Trophoblast cell (in vitro differentiated cells and primary cell): ENCODE measurements around the gene MEF2D.

Experiments used
- DNase-seq, 2 donors: peaks; one replicate each; pipeline ENCODE4 v3.0.0-alpha.2; 2016
- H2AFZ ChIP-seq: 2 replicates; pipeline ENCODE4 v1.6.1; 2013; ENCODE audit warnings: low read length, moderate library complexity, mild to moderate bottlenecking; ENCODE audit not compliant: insufficient read depth, poor library complexity
- H2AK5ac ChIP-seq: 2 replicates; pipeline ENCODE4 v1.6.1; 2013; ENCODE audit warnings: mild to moderate bottlenecking, low read length
- H2BK120ac ChIP-seq: 2 replicates; pipeline ENCODE4 v1.6.1; 2013; ENCODE audit warnings: low read length, mild to moderate bottlenecking, moderate library complexity; ENCODE audit not compliant: insufficient read depth, poor library complexity
- H2BK12ac ChIP-seq: 2 replicates; pipeline ENCODE4 v1.6.1; 2013; ENCODE audit warnings: mild to moderate bottlenecking, low read length, moderate library complexity
- H2BK5ac ChIP-seq: 2 replicates; pipeline ENCODE4 v1.6.1; 2013; ENCODE audit warnings: low read length, low read depth, moderate library complexity, mild to moderate bottlenecking; ENCODE audit not compliant: poor library complexity
- H3K14ac ChIP-seq: 2 replicates; pipeline ENCODE4 v1.6.1; 2013; ENCODE audit warnings: mild to moderate bottlenecking, low read length
- H3K18ac ChIP-seq: 2 replicates; pipeline ENCODE4 v1.6.1; 2013; ENCODE audit warnings: mild to moderate bottlenecking, low read length
- H3K23ac ChIP-seq: 2 replicates; pipeline ENCODE4 v1.6.1; 2013; ENCODE audit warnings: low read length
- H3K27ac ChIP-seq: 2 replicates; pipeline ENCODE4 v1.5.1; 2013; ENCODE audit warnings: low read depth, mild to moderate bottlenecking, inconsistent platforms, low read length, moderate library complexity
- H3K27me3 ChIP-seq: 2 replicates; pipeline ENCODE4 v1.6.1; 2013; ENCODE audit warnings: inconsistent platforms, mild to moderate bottlenecking, low read length, moderate library complexity; ENCODE audit not compliant: insufficient read depth
- H3K36me3 ChIP-seq, 2 experiments: 1 replicate in 1 of 2; 2 replicates in 1 of 2; pipeline ENCODE4 v1.6.1; 2013; ENCODE audit warnings: low read length in 2 of 2, mild to moderate bottlenecking in 2 of 2, moderate library complexity in 1 of 2; ENCODE audit not compliant: insufficient read depth in 2 of 2, control insufficient read depth in 1 of 2
- H3K4ac ChIP-seq: 2 replicates; pipeline ENCODE4 v1.6.1; 2013; ENCODE audit warnings: low read depth, mild to moderate bottlenecking, low read length, moderate library complexity
- H3K4me1 ChIP-seq, 2 experiments: 1 replicate in 1 of 2; 2 replicates in 1 of 2; pipeline ENCODE4 v1.6.1; 2013; ENCODE audit warnings: low read length in 2 of 2, mild to moderate bottlenecking in 2 of 2, moderate library complexity in 1 of 2; ENCODE audit not compliant: insufficient read depth in 2 of 2, control insufficient read depth in 1 of 2
- H3K4me2 ChIP-seq: 2 replicates; pipeline ENCODE4 v1.6.1; 2013; ENCODE audit warnings: inconsistent platforms, mild to moderate bottlenecking, low read length, moderate library complexity
- H3K4me3 ChIP-seq: 2 replicates; pipeline ENCODE4 v1.5.1; 2013; ENCODE audit warnings: mild to moderate bottlenecking, low read depth, low read length, inconsistent platforms
- H3K79me1 ChIP-seq: one replicate; pipeline ENCODE4 v1.6.1; 2013; ENCODE audit warnings: low read length
- H3K79me2 ChIP-seq: 2 replicates; pipeline ENCODE4 v1.6.1; 2013; ENCODE audit warnings: low read length, mild to moderate bottlenecking; ENCODE audit not compliant: control insufficient read depth, insufficient read depth, poor library complexity
- H3K9ac ChIP-seq: 2 replicates; pipeline ENCODE4 v1.6.1; 2013; ENCODE audit warnings: mild to moderate bottlenecking, low read length
- H3K9me3 ChIP-seq: 2 replicates; pipeline ENCODE4 v1.6.1; 2013; ENCODE audit warnings: low read depth, mild to moderate bottlenecking, control low read depth, inconsistent platforms, low read length; ENCODE audit not compliant: insufficient read depth
- H4K12ac ChIP-seq: 2 replicates; pipeline ENCODE4 v1.6.1; 2013; ENCODE audit warnings: low read depth, mild to moderate bottlenecking, low read length, moderate library complexity
- H4K8ac ChIP-seq: 2 replicates; pipeline ENCODE4 v1.6.1; 2013; ENCODE audit warnings: low read depth, mild to moderate bottlenecking, low read length, moderate library complexity
- H4K91ac ChIP-seq: one replicate; pipeline ENCODE4 v1.6.1; 2013; ENCODE audit warnings: low read depth, mild to moderate bottlenecking, low read length, moderate library complexity
- WGBS: extraction: QIAGEN DNeasy Blood & Tissue Kit; methylation state at CpG from one replicate; pipeline ENCODE4 v1.1.7; 2013; ENCODE audit warnings: missing lambda C conversion rate; ENCODE audit not compliant: insufficient read length, insufficient coverage; ENCODE audit errors: extremely low coverage; 5-methylcytosine and 5-hydroxymethylcytosine counted together

Gene MEF2D

GRCh38 chr1:156423422-156424352 is 76.9 kb downstream of the MEF2D start:
- Histone ChIP-seq H2BK5ac (peak overlapping the region; percentile 66), H3K79me1 (peaks cover 29% of the 10 kb centered on the region), H3K9ac (no peak overlapping the region), H3K4me1 (peaks cover 27 to 40% of the 10 kb centered on the region in 2 experiments), H3K23ac (no peak overlapping the region), H4K91ac (peak overlapping the region; percentile 75), H3K4ac (peak overlapping the region; percentile 42), H3K36me3 (no peaks in the 10 kb centered on the region), H4K12ac (no peak overlapping the region), H2BK120ac (peak overlapping the region; percentile 80), H3K4me2 (peak overlapping the region; percentile 87), H3K79me2 (peaks cover 16% of the 10 kb centered on the region), H3K9me3 (peaks cover 2% of the 10 kb centered on the region), H2AK5ac (peak overlapping the region; percentile 23), H3K27ac (peak overlapping the region; percentile 92), H4K8ac (peak overlapping the region; percentile 44), H3K14ac (peak overlapping the region; percentile 50), H3K18ac (peak overlapping the region; percentile 67), H2BK12ac (peak overlapping the region; percentile 90), H3K27me3 (peaks cover 4% of the 10 kb centered on the region), H3K4me3 (no peak overlapping the region), H2AFZ (no peak overlapping the region)
- DNase-seq = no peak
- WGBS = no CpG with 5 or more reads among the region's 7 CpGs

GRCh38 chr1:156422602-156423091 is 77.9 kb downstream of the MEF2D start:
- peaks cover 1 to 2% of the 10 kb centered on the region in 2 experiments for H3K36me3 ChIP-seq
- H4K91ac ChIP-seq = peak overlapping the region; percentile 71
- peak overlapping the region; percentile 83 for H2BK5ac ChIP-seq

GRCh38 chr1:156421939-156422601 is 78.5 kb downstream of the MEF2D start:
- Histone ChIP-seq H2BK120ac (peak overlapping the region; percentile 78), H2AK5ac (peak overlapping the region; percentile 31), H2BK12ac (peak overlapping the region; percentile 39), H3K23ac (no peak overlapping the region), H3K27me3 (no peaks in the 10 kb centered on the region), H4K8ac (peak overlapping the region; percentile 40), H3K4me1 (peaks cover 33 to 44% of the 10 kb centered on the region in 2 experiments), H2AFZ (peak overlapping the region; percentile 66), H3K18ac (peak overlapping the region; percentile 83), H2BK5ac (peak overlapping the region; percentile 85), H3K36me3 (peaks cover 1 to 3% of the 10 kb centered on the region in 2 experiments), H3K79me1 (peaks cover 29% of the 10 kb centered on the region), H3K27ac (peak overlapping the region; percentile 92), H3K4ac (peak overlapping the region; percentile 54), H3K9ac (peak overlapping the region; percentile 37), H3K9me3 (peaks cover 2% of the 10 kb centered on the region), H4K91ac (peak overlapping the region; percentile 74), H3K4me2 (peak overlapping the region; percentile 87), H3K79me2 (peaks cover 16% of the 10 kb centered on the region), H3K14ac (peak overlapping the region; percentile 62), H3K4me3 (peak overlapping the region; percentile 59), H4K12ac (no peak overlapping the region)
- peak; percentile 75 to 86 for DNase-seq
- no CpG with 5 or more reads among the region's 12 CpGs for WGBS

More at GRCh38 chr1:156422602-156423091, 77.9 kb downstream of the MEF2D start:
- H2AFZ ChIP-seq = peak overlapping the region; percentile 66
- H2AK5ac ChIP-seq = peak overlapping the region; percentile 31
- peak overlapping the region; percentile 23 for H3K14ac ChIP-seq
- H3K4ac ChIP-seq = peak overlapping the region; percentile 54
- H3K4me2 ChIP-seq = peak overlapping the region; percentile 87
- no peak overlapping the region for H4K12ac ChIP-seq
- no peaks in the 10 kb centered on the region for H3K27me3 ChIP-seq
- H3K27ac ChIP-seq = peak overlapping the region; percentile 92
- H3K9me3 ChIP-seq = peaks cover 2% of the 10 kb centered on the region
- H3K9ac ChIP-seq = no peak overlapping the region
- no peak overlapping the region for H3K23ac ChIP-seq
- peaks cover 33 to 43% of the 10 kb centered on the region in 2 experiments for H3K4me1 ChIP-seq
- peak overlapping the region; percentile 80 for H2BK120ac ChIP-seq
- H3K4me3 ChIP-seq = no peak overlapping the region
- DNase-seq = peak; percentile 80 to 87
- H3K79me1 ChIP-seq = peaks cover 29% of the 10 kb centered on the region
- peaks cover 16% of the 10 kb centered on the region for H3K79me2 ChIP-seq
- peak overlapping the region; percentile 40 for H4K8ac ChIP-seq
- WGBS = no CpG with 5 or more reads among the region's 15 CpGs
- H2BK12ac ChIP-seq = peak overlapping the region; percentile 37
- H3K18ac ChIP-seq = peak overlapping the region; percentile 83
